ENCODE measurements around the gene WDR26. TPM values are rescaled to one million over a fixed set of nuclear protein-coding genes. Genes with fewer than 3 reads are reported as not detected.
A peak's percentile ranks its signal among the peaks of the same experiment; 100 is the strongest.

The WDR26 gene
- total and polyA plus RNA-seq, 9 of the 15 experiments (the other 6 are each of a cell fraction or from before 2014, with no cell fraction given) = 11.5 to 66.0 (median 39.8) TPM

GRCh38 chr1:224356685-224357625, 77.6 kb downstream of the WDR26 start, which contains the start of gene CNIH4 (continued):
- TF ChIP-seq ZNF592 (IDR thresholded peaks at IDR 0.05) (0 out of 2 replicates have a peak, but pooled peaks have one; percentile 42), BCOR (IDR thresholded peaks at IDR 0.05) (no peak), FOXA3 (CRISPR knock-in tag; conservative IDR thresholded peaks at IDR 0.05 in 1 of 2, IDR thresholded peaks at IDR 0.05 in 1 of 2) (peak in 1 of 2 experiments; percentile 3; a peak in 1 of 4 replicates), ZFP91 (CRISPR knock-in tag; IDR thresholded peaks at IDR 0.05) (0 out of 2 replicates have a peak, but pooled peaks have one; percentile 26), RFX5 (IDR thresholded peaks at IDR 0.05; ENCODE audit: low read depth, low read length) (peak; percentile 40; the same call in 1 of the 2 replicates), KDM1A (IDR thresholded peaks at IDR 0.05) (no peak), EGR1 (conservative IDR thresholded peaks at IDR 0.05) (peak; percentile 86), ZNF766 (CRISPR knock-in tag; conservative IDR thresholded peaks at IDR 0.05) (no peak; the same call in 1 of the 2 replicates), HNRNPK (IDR thresholded peaks at IDR 0.05; ENCODE audit: low read depth, low read length, poor library complexity, severe bottlenecking) (no peak), NFIC (IDR thresholded peaks at IDR 0.05) (peak; percentile 41), RBFOX2 (IDR thresholded peaks at IDR 0.05; ENCODE audit: low read depth, low read length) (peak; percentile 89), GTF2E2 (tag; IDR thresholded peaks at IDR 0.05) (peak; percentile 14; the same call in 1 of the 2 replicates), POLR2AphosphoS2 (IDR thresholded peaks at IDR 0.05; ENCODE audit: low read length) (no peak), E2F5 (CRISPR knock-in tag; IDR thresholded peaks at IDR 0.05) (peak; percentile 85; the same call in 1 of the 2 replicates), ZBTB7A (IDR thresholded peaks at IDR 0.05; ENCODE audit: borderline replicate concordance, control insufficient read depth, low read depth, low read length) (peak; percentile 63; the same call in 1 of the 2 replicates), THAP7 (CRISPR knock-in tag; IDR thresholded peaks at IDR 0.05) (peak; percentile 18; the same call in 1 of the 2 replicates), HNRNPLL (IDR thresholded peaks at IDR 0.05; ENCODE audit: low read depth, low read length, poor library complexity, severe bottlenecking) (peak; percentile 96), GABPB1 (CRISPR knock-in tag; IDR thresholded peaks at IDR 0.05) (peak; percentile 61; the same call in 1 of the 2 replicates), GATAD2B (IDR thresholded peaks at IDR 0.05; ENCODE audit: borderline replicate concordance) (peak; percentile 67; the same call in 1 of the 2 replicates), PML (IDR thresholded peaks at IDR 0.05; ENCODE audit: low read length) (peak; percentile 70)

Data from K562 (cell line).